Stromal cell of bone marrow (primary cell): ENCODE data around the gene BOD1L1.

ENCODE experiments used
- DNase-seq: peaks from one replicate; pipeline ENCODE4 v3.0.0-alpha.2; 2012; ENCODE audit warnings: low read depth

The BOD1L1 gene

GRCh38 chr4:13555325-13555724 lies 72.2 kb downstream of the BOD1L1 start:
- no peak for DNase-seq

GRCh38 chr4:13553081-13553480 lies 74.4 kb downstream of the BOD1L1 start:
- DNase-seq: no peak

- DNase-seq: peak; percentile 42
These were observed 78.5 kb downstream of the BOD1L1 start for GRCh38 chr4:13548984-13549546.

GRCh38 chr4:13548059-13548983 lies 79.2 kb downstream of the BOD1L1 start:
- no peak for DNase-seq

- DNase-seq: no peak
These were observed 80.0 kb downstream of the BOD1L1 start for GRCh38 chr4:13547485-13548041.

GRCh38 chr4:13546941-13547484 lies 80.5 kb downstream of the BOD1L1 start:
- no peak for DNase-seq

- DNase-seq: no peak
These were observed 81.2 kb downstream of the BOD1L1 start for GRCh38 chr4:13546142-13546940.

GRCh38 chr4:13545394-13545808 lies 82.1 kb downstream of the BOD1L1 start:
- no peak for DNase-seq

- peak; percentile 49 for DNase-seq
These were observed 82.7 kb downstream of the BOD1L1 start for GRCh38 chr4:13544606-13545393.

- DNase-seq: no peak
These were observed 83.5 kb downstream of the BOD1L1 start, which contains the start of gene NKX3-2 for GRCh38 chr4:13543839-13544605. Gene NKX3-2 (minus strand): TSS chr4:13544508. CDS start chr4:13544414, 94 bp downstream.

- DNase-seq: no peak
These were observed 84.3 kb downstream of the BOD1L1 start for GRCh38 chr4:13543032-13543838.

GRCh38 chr4:13542577-13543031 lies 84.9 kb downstream of the BOD1L1 start:
- DNase-seq: no peak

GRCh38 chr4:13541720-13542576 lies 85.6 kb downstream of the BOD1L1 start:
- DNase-seq: no peak

GRCh38 chr4:13541176-13541604 lies 86.3 kb downstream of the BOD1L1 start:
- no peak for DNase-seq

GRCh38 chr4:13540446-13541175 lies 86.9 kb downstream of the BOD1L1 start:
- no peak for DNase-seq

GRCh38 chr4:13539619-13540445 lies 87.7 kb downstream of the BOD1L1 start:
- DNase-seq: no peak
